Progenitor cell of endocrine pancreas (in vitro differentiated cells): Measurements from ENCODE around the gene SMG9. TPM values are rescaled to one million over a fixed set of nuclear protein-coding genes. Genes with fewer than 3 reads are reported as not detected.
"Not testable (repeated sequence)": the region's sequence is repeated elsewhere in the genome, so short reads cannot be mapped to it uniquely, and the experiment has no call there.

Source experiments
- DNase-seq: peaks from one replicate; pipeline ENCODE4 v3.0.0; 2021; ENCODE audit warnings: low spot score; ENCODE audit not compliant: unreplicated experiment
- H3K27ac Mint-ChIP-seq: 2 replicates; pipeline ENCODE4 v1.8.0; 2021; ENCODE audit warnings: mild to moderate bottlenecking, moderate library complexity, mixed read lengths
- H3K27me3 Mint-ChIP-seq: 2 replicates; pipeline ENCODE4 v1.8.0; 2021; ENCODE audit warnings: mixed read lengths
- H3K36me3 Mint-ChIP-seq: 2 replicates; pipeline ENCODE4 v1.8.0; 2022; ENCODE audit warnings: mixed read lengths; ENCODE audit not compliant: insufficient read depth
- H3K4me1 Mint-ChIP-seq: 2 replicates; pipeline ENCODE4 v1.8.0; 2021; ENCODE audit warnings: low read depth, mixed read lengths
- H3K4me3 Mint-ChIP-seq: 2 replicates; pipeline ENCODE4 v1.8.0; 2021; ENCODE audit warnings: low read depth, mild to moderate bottlenecking, moderate library complexity, mixed read lengths
- H3K9me3 Mint-ChIP-seq: 2 replicates; pipeline ENCODE4 v1.8.0; 2021; ENCODE audit warnings: low read depth, mixed read lengths
- total RNA-seq: library from RNA; stranded (reverse); gene quantifications from 2 replicates; pipeline ENCODE4 v1.2.1, GENCODE V29; 2021
- TF ChIP-seq, protein P1 (sequence below): fragments of 200-600 bp; sonication (generic); IDR thresholded peaks from one replicate; pipeline ENCODE4 v1.5.0; 2021; ENCODE audit warnings: antibody characterized with exemption, mild to moderate bottlenecking; ENCODE audit not compliant: unreplicated experiment

Gene SMG9
- total RNA-seq, 1 donor from 2014 or later, result 78.9 TPM

DNA sequence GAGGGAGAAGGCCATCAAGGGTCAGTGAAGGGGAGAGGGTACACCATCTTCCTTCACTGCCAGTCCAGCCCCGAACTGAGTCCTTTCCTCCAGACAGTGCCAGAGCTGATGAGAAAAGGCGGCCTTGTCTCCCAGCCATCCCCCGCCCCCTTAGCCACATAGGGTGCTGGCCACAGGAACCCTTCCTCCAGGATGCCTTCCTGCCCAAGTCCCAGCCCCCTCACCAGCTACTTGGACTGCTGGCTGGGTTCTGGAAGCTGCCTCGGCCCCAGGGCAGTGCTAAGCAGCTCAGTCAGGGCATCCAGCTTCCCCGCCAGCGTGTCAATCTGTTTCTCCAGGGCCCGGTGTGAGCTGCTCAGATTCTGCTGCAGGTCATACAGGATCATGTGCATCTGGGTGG, 12.6 kb upstream of the SMG9 start:
- no peak overlapping the region for H3K4me3 Mint-ChIP-seq
- DNase-seq, result no peak
- TF ChIP-seq, protein P1, sequence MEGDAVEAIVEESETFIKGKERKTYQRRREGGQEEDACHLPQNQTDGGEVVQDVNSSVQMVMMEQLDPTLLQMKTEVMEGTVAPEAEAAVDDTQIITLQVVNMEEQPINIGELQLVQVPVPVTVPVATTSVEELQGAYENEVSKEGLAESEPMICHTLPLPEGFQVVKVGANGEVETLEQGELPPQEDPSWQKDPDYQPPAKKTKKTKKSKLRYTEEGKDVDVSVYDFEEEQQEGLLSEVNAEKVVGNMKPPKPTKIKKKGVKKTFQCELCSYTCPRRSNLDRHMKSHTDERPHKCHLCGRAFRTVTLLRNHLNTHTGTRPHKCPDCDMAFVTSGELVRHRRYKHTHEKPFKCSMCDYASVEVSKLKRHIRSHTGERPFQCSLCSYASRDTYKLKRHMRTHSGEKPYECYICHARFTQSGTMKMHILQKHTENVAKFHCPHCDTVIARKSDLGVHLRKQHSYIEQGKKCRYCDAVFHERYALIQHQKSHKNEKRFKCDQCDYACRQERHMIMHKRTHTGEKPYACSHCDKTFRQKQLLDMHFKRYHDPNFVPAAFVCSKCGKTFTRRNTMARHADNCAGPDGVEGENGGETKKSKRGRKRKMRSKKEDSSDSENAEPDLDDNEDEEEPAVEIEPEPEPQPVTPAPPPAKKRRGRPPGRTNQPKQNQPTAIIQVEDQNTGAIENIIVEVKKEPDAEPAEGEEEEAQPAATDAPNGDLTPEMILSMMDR, result no peak
- H3K9me3 Mint-ChIP-seq, result no peaks in the 10 kb centered on the region
- peaks cover 3% of the 10 kb centered on the region for H3K4me1 Mint-ChIP-seq
- H3K27ac Mint-ChIP-seq, result no peak overlapping the region
- peaks cover 57% of the 10 kb centered on the region for H3K27me3 Mint-ChIP-seq
- H3K36me3 Mint-ChIP-seq, result no peaks in the 10 kb centered on the region

DNA sequence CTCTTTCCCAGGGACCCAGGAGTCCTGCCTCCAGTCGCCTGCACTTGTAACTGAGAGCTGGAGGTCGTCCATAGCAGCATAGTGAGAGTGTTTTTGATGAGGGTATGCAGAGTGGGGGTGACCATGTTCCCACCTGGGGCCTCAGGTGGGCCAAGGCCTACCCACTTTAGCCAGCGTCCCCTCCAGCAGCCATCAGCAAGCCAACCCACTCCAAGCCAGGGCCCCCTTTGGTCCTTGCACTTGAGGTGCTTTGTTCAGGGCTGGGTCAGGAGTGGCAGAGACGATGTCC, 11.9 kb upstream of the SMG9 start:
- Mint-ChIP-seq H3K36me3 (no peaks in the 10 kb centered on the region), H3K4me1 (peaks cover 3% of the 10 kb centered on the region)
- TF ChIP-seq, protein P1, result no peak

DNA sequence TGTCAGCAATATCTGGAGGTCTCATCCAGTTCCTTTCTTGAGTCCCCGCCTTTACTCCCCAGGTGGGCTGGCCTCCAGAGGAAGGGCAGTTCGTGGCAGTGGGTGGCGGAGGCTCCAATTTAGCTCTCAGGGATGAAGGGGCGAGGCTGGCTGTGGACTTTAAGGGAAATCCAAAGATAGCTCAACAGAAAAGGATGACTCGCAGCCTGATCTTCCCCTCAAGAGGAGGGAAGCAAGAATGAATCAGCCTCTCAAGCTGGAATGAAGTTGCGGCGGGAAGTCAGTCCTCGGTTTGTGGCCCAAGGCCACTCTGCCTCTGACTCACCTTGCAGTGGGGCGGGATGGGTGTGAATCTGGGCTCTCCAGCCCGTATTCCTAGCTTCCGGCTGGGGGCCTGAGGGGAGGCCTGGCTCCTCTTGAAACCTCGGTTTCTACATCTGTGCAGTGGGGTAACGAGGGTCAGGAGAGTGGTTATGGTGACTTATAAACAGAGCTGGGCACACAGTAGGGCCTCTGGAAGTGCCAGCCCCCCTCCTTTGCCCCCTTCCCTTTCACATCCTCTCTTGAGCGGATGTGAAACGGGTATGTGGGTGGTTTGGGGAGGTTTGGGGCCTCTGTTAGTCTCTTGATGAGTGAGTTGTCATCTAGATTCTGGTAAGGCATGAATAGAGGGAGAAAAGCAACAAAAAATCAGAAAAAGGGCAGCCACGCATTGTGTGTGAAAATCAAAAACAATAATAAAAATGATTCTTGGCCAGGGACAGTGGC, 10.5 kb upstream of the SMG9 start:
- no peak overlapping the region for H3K4me3 Mint-ChIP-seq
- TF ChIP-seq, protein P1, result no peak
- no peaks in the 10 kb centered on the region for H3K9me3 Mint-ChIP-seq

More for the DNA sequence above, 11.9 kb upstream of the SMG9 start:
- no peak for DNase-seq
- Mint-ChIP-seq H3K27me3 (peaks cover 51% of the 10 kb centered on the region), H3K27ac (no peak overlapping the region), H3K4me3 (no peak overlapping the region), H3K9me3 (no peaks in the 10 kb centered on the region)

DNA sequence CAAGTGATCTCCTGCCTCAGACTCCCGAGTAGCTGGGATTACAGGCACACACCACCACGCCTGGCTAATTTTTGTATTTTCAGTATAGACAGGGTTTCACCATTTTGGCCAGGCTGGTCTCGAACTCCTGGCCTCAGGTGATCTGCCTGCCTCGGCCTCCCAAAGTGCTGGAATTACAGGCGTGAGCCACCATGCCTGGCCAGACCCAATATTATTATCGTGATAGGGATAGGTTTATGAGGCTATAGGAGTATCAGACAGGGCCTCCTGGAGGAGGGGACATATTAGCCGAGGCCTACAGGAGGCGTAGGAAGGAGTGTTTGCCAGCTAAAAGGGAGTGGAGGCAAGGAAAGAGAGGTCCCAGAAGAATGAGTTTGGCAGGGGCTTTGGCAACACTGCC, 9.9 kb upstream of the SMG9 start:
- H3K9me3 Mint-ChIP-seq, H3K36me3 Mint-ChIP-seq, H3K27ac Mint-ChIP-seq, H3K4me3 Mint-ChIP-seq, H3K4me1 Mint-ChIP-seq, DNase-seq: not testable (repeated sequence)
- H3K27me3 Mint-ChIP-seq, result peaks cover 34% of the 10 kb centered on the region

More for the DNA sequence above, 10.5 kb upstream of the SMG9 start:
- Mint-ChIP-seq H3K36me3 (no peaks in the 10 kb centered on the region), H3K27me3 (peaks cover 40% of the 10 kb centered on the region), H3K27ac (no peak overlapping the region), H3K4me1 (peaks cover 3% of the 10 kb centered on the region)
- DNase-seq, result no peak

DNA sequence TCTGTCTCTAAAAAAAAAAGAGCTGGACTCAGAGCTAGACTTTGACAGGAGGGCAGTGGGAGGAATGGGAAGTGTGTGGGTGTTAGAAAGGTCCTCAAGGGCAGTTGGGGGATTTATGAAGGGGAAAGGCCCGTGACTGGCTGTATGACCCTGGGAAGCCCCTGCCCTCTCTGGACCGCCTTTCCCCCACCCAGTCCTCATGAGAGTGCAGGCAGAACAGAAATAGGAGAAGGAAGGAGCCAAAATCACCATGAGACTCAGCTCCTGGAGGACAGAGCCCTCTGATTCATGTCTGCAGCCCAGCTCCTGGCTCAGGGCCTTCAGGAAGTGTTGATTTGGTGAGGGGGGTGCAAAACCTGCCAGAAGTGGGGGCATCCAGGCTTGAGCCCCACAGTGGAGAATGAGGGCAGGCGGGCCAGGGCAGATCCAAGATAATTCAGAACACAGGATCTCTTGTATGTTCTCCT, 8.7 kb upstream of the SMG9 start:
- H3K4me1 Mint-ChIP-seq, result peaks cover 2% of the 10 kb centered on the region
- no peaks in the 10 kb centered on the region for H3K9me3 Mint-ChIP-seq
- H3K36me3 Mint-ChIP-seq, result no peaks in the 10 kb centered on the region
- peaks cover 22% of the 10 kb centered on the region for H3K27me3 Mint-ChIP-seq
- H3K27ac Mint-ChIP-seq, result no peak overlapping the region
- no peak for DNase-seq
- TF ChIP-seq, protein P1, result no peak
- H3K4me3 Mint-ChIP-seq, result no peak overlapping the region

DNA sequence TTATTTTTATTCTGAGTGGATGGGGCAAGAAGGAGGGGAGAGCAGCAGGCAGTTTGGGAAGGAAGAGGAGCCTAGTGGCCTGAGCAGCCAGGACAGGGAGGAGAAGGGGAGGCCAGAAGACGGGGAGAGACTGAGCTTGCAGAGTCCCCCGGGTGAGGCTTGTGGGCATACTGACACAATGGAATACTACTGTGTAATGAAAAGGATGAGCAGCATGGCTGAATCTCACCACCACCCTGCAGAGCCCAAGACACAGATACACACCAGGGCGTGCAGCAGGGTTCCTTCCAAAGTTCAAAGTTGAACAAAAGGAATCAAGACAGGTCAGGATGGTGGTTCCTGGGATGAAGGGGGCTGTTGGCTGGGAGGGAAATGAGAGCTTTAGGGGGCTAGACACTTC, 8.1 kb upstream of the SMG9 start:
- no peak for DNase-seq
- Mint-ChIP-seq H3K27ac (no peak overlapping the region), H3K4me1 (no peaks in the 10 kb centered on the region), H3K9me3 (no peaks in the 10 kb centered on the region), H3K36me3 (no peaks in the 10 kb centered on the region), H3K27me3 (peaks cover 18% of the 10 kb centered on the region), H3K4me3 (no peak overlapping the region)
- TF ChIP-seq, protein P1, result no peak
